GM23338 (cell line): ENCODE results near the gene RNF220. TPM values are rescaled to one million over a fixed set of nuclear protein-coding genes. Genes with fewer than 3 reads are reported as not detected.

ENCODE experiments used
- ATAC-seq: fragments of 200-7000 bp; cut with Tn5 transposase; 3 replicates; pipeline ENCODE4 v1.9.1; 2020
- DNase-seq: peaks from one replicate; pipeline ENCODE4 v3.0.0-alpha.2; 2015; ENCODE audit warnings: low spot score
- H2AFZ ChIP-seq: fragments of 200-600 bp; sonication (generic); 2 replicates; pipeline ENCODE4 v1.8.0; 2016; ENCODE audit warnings: antibody characterized with exemption, mild to moderate bottlenecking, moderate library complexity
- H3F3A ChIP-seq: fragments of 200-600 bp; sonication (generic); replicated peaks from 2 replicates; pipeline ENCODE4 v1.8.0; 2017; ENCODE audit warnings: antibody characterized with exemption, mixed run types, low read depth
- H3K27ac ChIP-seq: fragments of 200-600 bp; sonication (generic); 2 replicates; pipeline ENCODE4 v1.6.1; 2016; ENCODE audit warnings: low read depth
- H3K27me3 ChIP-seq: fragments of 200-600 bp; sonication (generic); 2 replicates; pipeline ENCODE4 v1.8.0; 2016; ENCODE audit warnings: mild to moderate bottlenecking, mixed run types, moderate library complexity; ENCODE audit not compliant: insufficient read depth
- H3K36me3 ChIP-seq: fragments of 200-600 bp; sonication (generic); 2 replicates; pipeline ENCODE4 v1.8.0; 2016; ENCODE audit warnings: mild to moderate bottlenecking; ENCODE audit not compliant: insufficient read depth
- H3K4me1 ChIP-seq: fragments of 200-600 bp; sonication (generic); 2 replicates; pipeline ENCODE4 v1.8.0; 2016; ENCODE audit warnings: mild to moderate bottlenecking, moderate library complexity; ENCODE audit not compliant: insufficient read depth
- H3K4me2 ChIP-seq: fragments of 200-600 bp; sonication (generic); 2 replicates; pipeline ENCODE4 v1.7.1; 2017; ENCODE audit warnings: mixed run types
- H3K4me3 ChIP-seq: fragments of 200-600 bp; sonication (generic); 2 replicates; pipeline ENCODE4 v1.6.1; 2016; ENCODE audit warnings: mixed run types
- H3K79me2 ChIP-seq: fragments of 200-600 bp; sonication (generic); replicated peaks from 2 replicates; pipeline ENCODE4 v1.8.0; 2017; ENCODE audit warnings: mild to moderate bottlenecking; ENCODE audit not compliant: insufficient read depth
- H3K9me2 ChIP-seq: fragments of 200-600 bp; sonication (generic); 2 replicates; pipeline ENCODE4 v1.8.0; 2017; ENCODE audit not compliant: insufficient read depth
- H4K20me1 ChIP-seq: fragments of 200-600 bp; sonication (generic); replicated peaks from 2 replicates; pipeline ENCODE4 v1.8.0; 2017; ENCODE audit warnings: mild to moderate bottlenecking; ENCODE audit not compliant: insufficient read depth
- H3K27ac Mint-ChIP-seq: 2 replicates; pipeline ENCODE4 v1.8.0; 2020; ENCODE audit warnings: inconsistent platforms, mild to moderate bottlenecking, moderate library complexity, mixed read lengths
- H3K27me3 Mint-ChIP-seq: 3 replicates; pipeline ENCODE4 v1.8.0; 2022; ENCODE audit warnings: low read depth, mild to moderate bottlenecking, moderate library complexity, mixed read lengths, inconsistent platforms; ENCODE audit not compliant: insufficient read depth, poor library complexity
- H3K36me3 Mint-ChIP-seq: 3 replicates; pipeline ENCODE4 v1.8.0; 2021; ENCODE audit warnings: low read depth, mild to moderate bottlenecking, inconsistent platforms, moderate library complexity, mixed read lengths
- H3K4me1 Mint-ChIP-seq: 3 replicates; pipeline ENCODE4 v1.8.0; 2020; ENCODE audit warnings: mild to moderate bottlenecking, inconsistent platforms, mixed read lengths
- H3K4me3 Mint-ChIP-seq: 3 replicates; pipeline ENCODE4 v1.8.0; 2021; ENCODE audit warnings: moderate library complexity, mild to moderate bottlenecking, inconsistent platforms, mixed read lengths
- H3K9me3 Mint-ChIP-seq: 3 replicates; pipeline ENCODE4 v1.8.0; 2020; ENCODE audit warnings: moderate library complexity, mild to moderate bottlenecking, inconsistent platforms, mixed read lengths
- CREB1 ChIP-seq: fragments of 250-450 bp; sonication (Bioruptor Pico); IDR thresholded peaks from 2 replicates; pipeline ENCODE4 v1.5.0; 2020; ENCODE audit warnings: low read depth, mild to moderate bottlenecking, moderate library complexity
- EZH2 ChIP-seq: fragments of 200-600 bp; sonication (generic); IDR thresholded peaks from one replicate; pipeline ENCODE4 v1.8.0; 2017; ENCODE audit warnings: antibody characterized with exemption, mild to moderate bottlenecking, low read depth; ENCODE audit not compliant: unreplicated experiment
- EZH2phosphoT487 ChIP-seq: fragments of 200-600 bp; sonication (generic); IDR thresholded peaks from one replicate; pipeline ENCODE4 v1.8.1; 2018; ENCODE audit warnings: antibody characterized with exemption; ENCODE audit not compliant: unreplicated experiment
- JUNB ChIP-seq: IDR thresholded peaks from one replicate; pipeline ENCODE4 v1.6.1; 2016; ENCODE audit warnings: antibody characterized with exemption; ENCODE audit not compliant: unreplicated experiment
- NANOG ChIP-seq: IDR thresholded peaks from 2 replicates; pipeline ENCODE4 v1.6.1; 2016; ENCODE audit warnings: antibody characterized with exemption, borderline replicate concordance
- POLR2AphosphoS5 ChIP-seq: IDR thresholded peaks from 2 replicates; pipeline ENCODE4 v1.6.1; 2016; ENCODE audit warnings: antibody characterized with exemption, low read depth
- STAT1 ChIP-seq: IDR thresholded peaks from one replicate; pipeline ENCODE4 v1.6.1; 2016; ENCODE audit warnings: antibody characterized with exemption; ENCODE audit not compliant: unreplicated experiment
- ZNF114 ChIP-seq: fragments of 250-450 bp; sonication (Bioruptor Pico); IDR thresholded peaks from 2 replicates; pipeline ENCODE4 v1.5.0; 2020; ENCODE audit warnings: mild to moderate bottlenecking, moderate library complexity
- ZNF331 ChIP-seq: fragments of 250-450 bp; sonication (Bioruptor Pico); IDR thresholded peaks from 2 replicates; pipeline ENCODE4 v1.5.0; 2020; ENCODE audit warnings: low read depth, mild to moderate bottlenecking, moderate library complexity
- polyA plus RNA-seq: library from polyadenylated mRNA; unstranded; fragments of >200 nt; fragmentation: Nextera tagmentation; extraction: Ambion mirVana; gene quantifications from 2 replicates; pipeline ENCODE4 v1.2.1, GENCODE V29; 2016
- total RNA-seq: library from RNA; depleted of rRNA; stranded (reverse); fragments of >200 nt; shearing (Covaris generic); gene quantifications from 2 replicates; pipeline ENCODE4 v1.2.3, GENCODE V29; 2014
- TF ChIP-seq, protein P1 (sequence below), 2 experiments: fragments of 200-600 bp in 1 of 2; sonication (generic) in 1 of 2; conservative IDR thresholded peaks; 2 replicates each; pipeline versions ENCODE4 v1.5.1 to v1.6.1; 2016 to 2017; ENCODE audit warnings: antibody characterized with exemption in 2 of 2, low read depth in 2 of 2, mild to moderate bottlenecking in 2 of 2, moderate library complexity in 1 of 2
- TF ChIP-seq, protein P2 (sequence below): IDR thresholded peaks from one replicate; pipeline ENCODE4 v1.6.1; 2018; ENCODE audit warnings: antibody characterized with exemption; ENCODE audit not compliant: unreplicated experiment
- TF ChIP-seq, protein P3 (sequence below): fragments of 250-450 bp; sonication (Bioruptor Pico); IDR thresholded peaks from 2 replicates; pipeline ENCODE4 v1.5.0; 2020; ENCODE audit warnings: mild to moderate bottlenecking, moderate library complexity
- TF ChIP-seq, protein P4 (sequence below): IDR thresholded peaks from 2 replicates; pipeline ENCODE4 v1.6.1; 2016; ENCODE audit warnings: antibody characterized with exemption

Gene RNF220
- total and polyA plus RNA-seq, 2 experiments from 2014 or later = 72.8 to 168 TPM

DNA sequence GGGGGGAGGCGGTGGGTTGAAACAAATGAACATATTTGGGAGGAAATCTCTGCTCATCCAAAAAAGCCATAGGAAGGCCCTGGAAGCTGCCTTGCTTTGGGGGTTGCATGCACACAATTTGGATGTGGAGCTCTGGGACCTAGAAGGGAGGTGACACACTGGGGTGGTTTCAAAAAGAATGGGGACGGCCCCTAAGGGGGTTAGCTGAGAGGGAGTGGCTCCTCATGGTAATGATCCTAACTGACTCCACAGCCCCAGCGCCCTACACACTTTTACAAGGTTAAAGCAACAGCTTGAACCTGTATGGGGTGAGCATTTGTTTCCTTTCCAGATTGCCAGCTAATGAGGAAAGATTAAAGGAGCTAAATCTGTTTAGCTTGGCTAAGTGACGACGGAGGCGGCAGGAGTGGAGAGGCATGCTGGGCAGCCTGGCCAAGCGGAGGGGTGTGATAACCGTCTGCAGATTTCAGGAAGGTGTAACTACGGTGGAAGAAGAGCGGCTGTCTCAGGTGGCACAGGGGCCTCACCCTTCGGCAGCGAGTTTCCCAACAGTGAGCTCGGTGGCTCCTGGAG lies 107.3 kb downstream of the RNF220 start (continued):
- TF ChIP-seq, protein P1, sequence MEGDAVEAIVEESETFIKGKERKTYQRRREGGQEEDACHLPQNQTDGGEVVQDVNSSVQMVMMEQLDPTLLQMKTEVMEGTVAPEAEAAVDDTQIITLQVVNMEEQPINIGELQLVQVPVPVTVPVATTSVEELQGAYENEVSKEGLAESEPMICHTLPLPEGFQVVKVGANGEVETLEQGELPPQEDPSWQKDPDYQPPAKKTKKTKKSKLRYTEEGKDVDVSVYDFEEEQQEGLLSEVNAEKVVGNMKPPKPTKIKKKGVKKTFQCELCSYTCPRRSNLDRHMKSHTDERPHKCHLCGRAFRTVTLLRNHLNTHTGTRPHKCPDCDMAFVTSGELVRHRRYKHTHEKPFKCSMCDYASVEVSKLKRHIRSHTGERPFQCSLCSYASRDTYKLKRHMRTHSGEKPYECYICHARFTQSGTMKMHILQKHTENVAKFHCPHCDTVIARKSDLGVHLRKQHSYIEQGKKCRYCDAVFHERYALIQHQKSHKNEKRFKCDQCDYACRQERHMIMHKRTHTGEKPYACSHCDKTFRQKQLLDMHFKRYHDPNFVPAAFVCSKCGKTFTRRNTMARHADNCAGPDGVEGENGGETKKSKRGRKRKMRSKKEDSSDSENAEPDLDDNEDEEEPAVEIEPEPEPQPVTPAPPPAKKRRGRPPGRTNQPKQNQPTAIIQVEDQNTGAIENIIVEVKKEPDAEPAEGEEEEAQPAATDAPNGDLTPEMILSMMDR (conservative IDR thresholded peaks at IDR 0.05; ENCODE audit: low read depth in 2 of 2) = no peak
- no peak for TF ChIP-seq STAT1
- TF ChIP-seq EZH2phosphoT487 = no peak

DNA sequence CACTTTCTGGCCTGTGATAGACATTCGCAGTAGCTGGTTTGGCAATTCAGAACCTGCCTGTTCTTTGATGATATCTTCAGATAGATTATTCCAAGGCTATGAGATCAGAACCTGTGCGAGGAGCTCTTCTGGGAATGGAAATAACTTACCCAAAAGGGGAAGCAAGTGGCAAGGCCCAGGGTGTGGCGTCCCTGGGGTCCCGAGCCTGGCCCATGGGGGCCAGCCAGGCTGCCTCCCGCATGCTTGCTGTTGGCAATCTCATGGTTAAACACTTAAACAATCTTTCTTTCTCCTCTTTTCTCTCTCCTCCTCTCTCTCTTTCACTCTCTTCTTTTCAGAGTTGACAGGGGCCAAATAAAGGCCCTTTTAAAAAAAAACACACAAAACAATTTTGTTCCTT lies 108.1 kb downstream of the RNF220 start:
- no peak overlapping the region for H3K4me3 ChIP-seq
- H3K4me2 ChIP-seq = no peak overlapping the region
- 0 out of 2 replicates have a peak, but pooled peaks cover 2% of the 10 kb centered on the region for H3F3A ChIP-seq
- ATAC-seq (no peak), DNase-seq (no peak)
- peaks cover 35% of the 10 kb centered on the region for H3K4me1 ChIP-seq
- no peak overlapping the region for H3K27ac Mint-ChIP-seq
- H3K27me3 ChIP-seq = no peaks in the 10 kb centered on the region
- H3K79me2 ChIP-seq = peaks cover 18% of the 10 kb centered on the region
- no peak overlapping the region for H3K27ac ChIP-seq
- H4K20me1 ChIP-seq = no peaks in the 10 kb centered on the region
- H3K4me3 Mint-ChIP-seq = no peak overlapping the region
- peaks cover 19% of the 10 kb centered on the region for H3K27me3 Mint-ChIP-seq
- H2AFZ ChIP-seq = no peak overlapping the region
- no peaks in the 10 kb centered on the region; the same call in 1 of the 2 replicates for H3K9me2 ChIP-seq
- no peaks in the 10 kb centered on the region for H3K36me3 ChIP-seq
- no peaks in the 10 kb centered on the region for H3K9me3 Mint-ChIP-seq
- H3K4me1 Mint-ChIP-seq = peaks cover 43% of the 10 kb centered on the region
- H3K36me3 Mint-ChIP-seq = no peaks in the 10 kb centered on the region; the same call in 2 of the 3 replicates
- TF ChIP-seq POLR2AphosphoS5 (no peak), EZH2 (no peak), JUNB (no peak), ZNF331 (CRISPR knock-in tag) (no peak), STAT1 (no peak), NANOG (no peak), EZH2phosphoT487 (no peak), ZNF114 (CRISPR knock-in tag) (no peak), CREB1 (no peak)
- TF ChIP-seq, protein P2, sequence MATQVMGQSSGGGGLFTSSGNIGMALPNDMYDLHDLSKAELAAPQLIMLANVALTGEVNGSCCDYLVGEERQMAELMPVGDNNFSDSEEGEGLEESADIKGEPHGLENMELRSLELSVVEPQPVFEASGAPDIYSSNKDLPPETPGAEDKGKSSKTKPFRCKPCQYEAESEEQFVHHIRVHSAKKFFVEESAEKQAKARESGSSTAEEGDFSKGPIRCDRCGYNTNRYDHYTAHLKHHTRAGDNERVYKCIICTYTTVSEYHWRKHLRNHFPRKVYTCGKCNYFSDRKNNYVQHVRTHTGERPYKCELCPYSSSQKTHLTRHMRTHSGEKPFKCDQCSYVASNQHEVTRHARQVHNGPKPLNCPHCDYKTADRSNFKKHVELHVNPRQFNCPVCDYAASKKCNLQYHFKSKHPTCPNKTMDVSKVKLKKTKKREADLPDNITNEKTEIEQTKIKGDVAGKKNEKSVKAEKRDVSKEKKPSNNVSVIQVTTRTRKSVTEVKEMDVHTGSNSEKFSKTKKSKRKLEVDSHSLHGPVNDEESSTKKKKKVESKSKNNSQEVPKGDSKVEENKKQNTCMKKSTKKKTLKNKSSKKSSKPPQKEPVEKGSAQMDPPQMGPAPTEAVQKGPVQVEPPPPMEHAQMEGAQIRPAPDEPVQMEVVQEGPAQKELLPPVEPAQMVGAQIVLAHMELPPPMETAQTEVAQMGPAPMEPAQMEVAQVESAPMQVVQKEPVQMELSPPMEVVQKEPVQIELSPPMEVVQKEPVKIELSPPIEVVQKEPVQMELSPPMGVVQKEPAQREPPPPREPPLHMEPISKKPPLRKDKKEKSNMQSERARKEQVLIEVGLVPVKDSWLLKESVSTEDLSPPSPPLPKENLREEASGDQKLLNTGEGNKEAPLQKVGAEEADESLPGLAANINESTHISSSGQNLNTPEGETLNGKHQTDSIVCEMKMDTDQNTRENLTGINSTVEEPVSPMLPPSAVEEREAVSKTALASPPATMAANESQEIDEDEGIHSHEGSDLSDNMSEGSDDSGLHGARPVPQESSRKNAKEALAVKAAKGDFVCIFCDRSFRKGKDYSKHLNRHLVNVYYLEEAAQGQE = no peak
- TF ChIP-seq, protein P3, sequence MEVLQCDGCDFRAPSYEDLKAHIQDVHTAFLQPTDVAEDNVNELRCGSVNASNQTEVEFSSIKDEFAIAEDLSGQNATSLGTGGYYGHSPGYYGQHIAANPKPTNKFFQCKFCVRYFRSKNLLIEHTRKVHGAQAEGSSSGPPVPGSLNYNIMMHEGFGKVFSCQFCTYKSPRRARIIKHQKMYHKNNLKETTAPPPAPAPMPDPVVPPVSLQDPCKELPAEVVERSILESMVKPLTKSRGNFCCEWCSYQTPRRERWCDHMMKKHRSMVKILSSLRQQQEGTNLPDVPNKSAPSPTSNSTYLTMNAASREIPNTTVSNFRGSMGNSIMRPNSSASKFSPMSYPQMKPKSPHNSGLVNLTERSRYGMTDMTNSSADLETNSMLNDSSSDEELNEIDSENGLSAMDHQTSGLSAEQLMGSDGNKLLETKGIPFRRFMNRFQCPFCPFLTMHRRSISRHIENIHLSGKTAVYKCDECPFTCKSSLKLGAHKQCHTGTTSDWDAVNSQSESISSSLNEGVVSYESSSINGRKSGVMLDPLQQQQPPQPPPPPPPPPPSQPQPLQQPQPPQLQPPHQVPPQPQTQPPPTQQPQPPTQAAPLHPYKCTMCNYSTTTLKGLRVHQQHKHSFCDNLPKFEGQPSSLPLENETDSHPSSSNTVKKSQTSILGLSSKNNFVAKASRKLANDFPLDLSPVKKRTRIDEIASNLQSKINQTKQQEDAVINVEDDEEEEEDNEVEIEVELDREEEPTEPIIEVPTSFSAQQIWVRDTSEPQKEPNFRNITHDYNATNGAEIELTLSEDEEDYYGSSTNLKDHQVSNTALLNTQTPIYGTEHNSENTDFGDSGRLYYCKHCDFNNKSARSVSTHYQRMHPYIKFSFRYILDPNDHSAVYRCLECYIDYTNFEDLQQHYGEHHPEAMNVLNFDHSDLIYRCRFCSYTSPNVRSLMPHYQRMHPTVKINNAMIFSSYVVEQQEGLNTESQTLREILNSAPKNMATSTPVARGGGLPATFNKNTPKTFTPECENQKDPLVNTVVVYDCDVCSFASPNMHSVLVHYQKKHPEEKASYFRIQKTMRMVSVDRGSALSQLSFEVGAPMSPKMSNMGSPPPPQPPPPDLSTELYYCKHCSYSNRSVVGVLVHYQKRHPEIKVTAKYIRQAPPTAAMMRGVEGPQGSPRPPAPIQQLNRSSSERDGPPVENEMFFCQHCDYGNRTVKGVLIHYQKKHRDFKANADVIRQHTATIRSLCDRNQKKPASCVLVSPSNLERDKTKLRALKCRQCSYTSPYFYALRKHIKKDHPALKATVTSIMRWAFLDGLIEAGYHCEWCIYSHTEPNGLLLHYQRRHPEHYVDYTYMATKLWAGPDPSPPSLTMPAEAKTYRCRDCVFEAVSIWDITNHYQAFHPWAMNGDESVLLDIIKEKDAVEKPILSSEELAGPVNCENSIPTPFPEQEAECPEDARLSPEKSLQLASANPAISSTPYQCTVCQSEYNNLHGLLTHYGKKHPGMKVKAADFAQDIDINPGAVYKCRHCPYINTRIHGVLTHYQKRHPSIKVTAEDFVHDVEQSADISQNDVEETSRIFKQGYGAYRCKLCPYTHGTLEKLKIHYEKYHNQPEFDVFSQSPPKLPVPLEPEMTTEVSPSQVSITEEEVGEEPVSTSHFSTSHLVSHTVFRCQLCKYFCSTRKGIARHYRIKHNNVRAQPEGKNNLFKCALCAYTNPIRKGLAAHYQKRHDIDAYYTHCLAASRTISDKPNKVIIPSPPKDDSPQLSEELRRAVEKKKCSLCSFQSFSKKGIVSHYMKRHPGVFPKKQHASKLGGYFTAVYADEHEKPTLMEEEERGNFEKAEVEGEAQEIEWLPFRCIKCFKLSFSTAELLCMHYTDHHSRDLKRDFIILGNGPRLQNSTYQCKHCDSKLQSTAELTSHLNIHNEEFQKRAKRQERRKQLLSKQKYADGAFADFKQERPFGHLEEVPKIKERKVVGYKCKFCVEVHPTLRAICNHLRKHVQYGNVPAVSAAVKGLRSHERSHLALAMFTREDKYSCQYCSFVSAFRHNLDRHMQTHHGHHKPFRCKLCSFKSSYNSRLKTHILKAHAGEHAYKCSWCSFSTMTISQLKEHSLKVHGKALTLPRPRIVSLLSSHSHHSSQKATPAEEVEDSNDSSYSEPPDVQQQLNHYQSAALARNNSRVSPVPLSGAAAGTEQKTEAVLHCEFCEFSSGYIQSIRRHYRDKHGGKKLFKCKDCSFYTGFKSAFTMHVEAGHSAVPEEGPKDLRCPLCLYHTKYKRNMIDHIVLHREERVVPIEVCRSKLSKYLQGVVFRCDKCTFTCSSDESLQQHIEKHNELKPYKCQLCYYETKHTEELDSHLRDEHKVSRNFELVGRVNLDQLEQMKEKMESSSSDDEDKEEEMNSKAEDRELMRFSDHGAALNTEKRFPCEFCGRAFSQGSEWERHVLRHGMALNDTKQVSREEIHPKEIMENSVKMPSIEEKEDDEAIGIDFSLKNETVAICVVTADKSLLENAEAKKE (CRISPR knock-in tag) = no peak
- TF ChIP-seq, protein P4, sequence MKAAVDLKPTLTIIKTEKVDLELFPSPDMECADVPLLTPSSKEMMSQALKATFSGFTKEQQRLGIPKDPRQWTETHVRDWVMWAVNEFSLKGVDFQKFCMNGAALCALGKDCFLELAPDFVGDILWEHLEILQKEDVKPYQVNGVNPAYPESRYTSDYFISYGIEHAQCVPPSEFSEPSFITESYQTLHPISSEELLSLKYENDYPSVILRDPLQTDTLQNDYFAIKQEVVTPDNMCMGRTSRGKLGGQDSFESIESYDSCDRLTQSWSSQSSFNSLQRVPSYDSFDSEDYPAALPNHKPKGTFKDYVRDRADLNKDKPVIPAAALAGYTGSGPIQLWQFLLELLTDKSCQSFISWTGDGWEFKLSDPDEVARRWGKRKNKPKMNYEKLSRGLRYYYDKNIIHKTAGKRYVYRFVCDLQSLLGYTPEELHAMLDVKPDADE = no peak
